Stimulated activated CD4-positive, alpha-beta T cell treated with anti-CD3 and anti-CD28 coated beads, TNF-alpha, amount 100 ng/mL, for 24 hours (primary cell): ENCODE measurements around the gene INPP4A.

Experiments
- DNase-seq, 3 experiments: peaks; one replicate each; pipeline ENCODE4 v3.0.0-alpha.2; 2020; ENCODE audit warnings: low read depth in 3 of 3

Gene INPP4A

DNA sequence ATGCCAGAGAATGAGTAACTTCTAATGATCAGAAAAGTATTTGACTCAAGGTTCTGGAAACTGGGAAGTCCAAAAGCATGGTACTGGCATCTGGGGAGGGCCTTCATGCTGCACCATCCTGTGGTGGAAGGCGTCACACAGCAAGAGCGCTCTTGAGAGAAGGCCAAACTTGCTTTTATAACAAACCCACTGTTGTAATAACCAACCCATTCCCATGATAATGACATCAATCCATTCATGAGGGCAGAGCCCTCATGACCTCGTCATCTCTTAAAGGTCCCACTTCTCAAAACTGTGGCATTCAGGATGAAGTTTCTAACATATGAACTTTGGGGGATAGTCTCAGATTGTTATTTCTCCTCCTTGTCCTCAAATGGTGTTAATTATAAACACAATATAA, 95.9 kb downstream of the INPP4A start:
- DNase-seq: no peak

DNA sequence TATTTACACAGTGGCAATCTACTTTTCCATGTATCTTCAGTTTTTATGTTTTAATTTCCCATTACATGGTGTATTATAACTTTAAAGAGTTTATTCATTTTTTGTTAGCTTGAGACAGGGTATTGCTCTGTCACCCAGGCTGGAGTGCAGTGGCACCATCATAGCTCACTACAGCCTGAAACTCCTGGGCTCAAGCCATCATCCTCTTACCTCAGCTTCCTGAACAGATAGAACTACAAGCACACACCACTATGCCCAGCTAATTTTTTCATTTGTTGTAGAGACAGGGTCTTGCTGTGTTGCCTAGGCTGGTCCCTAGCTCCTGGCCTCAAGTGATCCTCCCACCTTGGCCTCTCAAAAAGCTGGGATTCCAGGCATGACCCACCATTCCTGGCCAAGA, 96.8 kb downstream of the INPP4A start:
- DNase-seq: no peak

DNA sequence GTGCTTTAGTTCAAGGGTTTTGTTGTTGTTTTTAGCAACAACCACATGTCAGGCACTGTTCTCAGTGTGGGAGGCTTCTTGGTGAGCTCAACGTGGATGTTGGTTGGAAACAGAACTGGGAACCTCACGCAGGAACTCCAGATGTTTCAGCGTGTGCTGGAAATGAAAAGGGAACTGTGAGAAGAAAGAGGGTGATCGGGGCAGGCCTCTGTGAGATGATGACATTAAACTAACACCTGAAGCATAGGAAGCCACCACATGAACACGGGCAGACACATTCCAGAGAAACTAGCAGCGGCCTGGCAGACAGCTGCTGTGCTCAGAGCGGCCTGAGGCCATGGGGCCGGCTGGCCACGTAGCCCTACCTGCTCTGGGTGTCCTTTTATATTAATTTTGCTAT, 97.2 kb downstream of the INPP4A start:
- no peak for DNase-seq

DNA sequence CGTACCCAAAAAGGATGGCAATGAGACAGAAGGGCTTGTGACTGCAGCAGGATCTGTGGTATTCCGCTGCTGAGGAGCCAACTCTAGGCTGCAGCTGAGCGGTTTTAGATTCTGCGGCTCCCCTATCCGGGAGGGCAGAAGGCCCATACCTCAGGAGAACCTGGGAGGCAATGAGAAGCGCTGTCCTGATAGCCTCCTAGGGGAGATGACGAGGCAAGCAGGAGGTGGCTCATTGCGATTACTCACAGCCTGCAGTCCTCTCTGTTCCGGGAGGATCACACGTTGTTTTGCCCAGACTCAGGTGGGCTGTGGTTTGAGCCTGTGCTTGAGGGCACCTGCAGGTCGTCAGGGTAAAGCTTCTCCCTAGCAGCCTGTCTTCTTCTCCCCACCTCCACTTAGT, 98.6 kb downstream of the INPP4A start:
- DNase-seq: no peak

GRCh38 chr2:98543842-98544241, 99.2 kb downstream of the INPP4A start:
- no peak for DNase-seq

GRCh38 chr2:98545591-98545990, 100.9 kb downstream of the INPP4A start:
- DNase-seq: no peak

DNA sequence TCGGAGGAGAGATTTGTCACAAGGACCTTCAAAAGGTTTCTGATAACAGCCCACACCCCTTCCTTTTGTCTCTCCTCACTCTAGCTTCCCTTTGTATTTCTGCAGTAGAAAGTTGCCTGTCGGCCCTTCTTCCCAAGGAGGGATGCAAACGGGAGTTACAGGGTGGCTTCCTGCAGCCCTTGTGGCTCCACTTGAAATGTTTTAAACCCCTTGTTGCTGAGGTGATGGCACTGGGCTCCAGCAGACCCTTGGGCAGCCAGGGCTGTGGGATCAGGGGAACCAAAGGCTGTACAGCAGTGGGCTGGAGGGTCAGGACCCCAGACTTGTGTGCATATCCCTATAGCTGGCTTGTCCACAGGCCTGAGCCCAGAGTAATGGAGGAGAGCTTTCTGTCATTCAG, 101.5 kb downstream of the INPP4A start:
- no peak for DNase-seq

DNA sequence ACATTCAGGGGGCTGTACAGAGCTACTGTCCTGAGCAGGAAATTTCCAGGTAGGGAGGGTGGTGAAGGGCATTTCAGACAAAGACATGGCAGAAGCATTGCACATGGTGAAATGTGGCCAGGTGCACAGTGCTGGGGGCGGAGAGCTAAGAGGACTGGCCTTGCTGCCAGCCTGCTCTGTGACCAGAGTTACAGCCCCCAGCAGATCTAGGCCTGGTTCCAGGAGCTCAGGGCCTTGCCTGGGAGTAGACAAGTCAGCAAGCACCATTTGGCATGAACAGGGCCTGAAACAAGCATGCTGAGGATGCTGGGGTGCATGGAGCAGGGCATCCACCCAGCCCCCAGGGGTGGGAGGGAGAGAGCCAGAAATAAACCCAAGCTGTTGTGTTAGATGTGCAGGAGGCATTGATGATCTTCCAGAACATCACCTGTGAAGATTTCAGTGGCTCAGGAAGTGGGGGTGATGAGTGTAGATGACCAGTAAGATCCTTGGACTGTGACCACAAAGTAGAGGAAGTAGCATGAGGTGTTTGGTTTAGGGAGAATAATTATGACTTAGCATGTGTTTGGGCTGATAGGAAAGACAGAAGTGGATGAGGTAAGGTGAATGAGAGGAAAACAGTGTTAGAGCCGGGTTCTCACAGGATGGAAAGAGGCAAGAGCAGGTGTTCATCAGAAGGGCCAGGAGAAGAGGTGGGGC, 102.6 kb downstream of the INPP4A start:
- DNase-seq: no peak

DNA sequence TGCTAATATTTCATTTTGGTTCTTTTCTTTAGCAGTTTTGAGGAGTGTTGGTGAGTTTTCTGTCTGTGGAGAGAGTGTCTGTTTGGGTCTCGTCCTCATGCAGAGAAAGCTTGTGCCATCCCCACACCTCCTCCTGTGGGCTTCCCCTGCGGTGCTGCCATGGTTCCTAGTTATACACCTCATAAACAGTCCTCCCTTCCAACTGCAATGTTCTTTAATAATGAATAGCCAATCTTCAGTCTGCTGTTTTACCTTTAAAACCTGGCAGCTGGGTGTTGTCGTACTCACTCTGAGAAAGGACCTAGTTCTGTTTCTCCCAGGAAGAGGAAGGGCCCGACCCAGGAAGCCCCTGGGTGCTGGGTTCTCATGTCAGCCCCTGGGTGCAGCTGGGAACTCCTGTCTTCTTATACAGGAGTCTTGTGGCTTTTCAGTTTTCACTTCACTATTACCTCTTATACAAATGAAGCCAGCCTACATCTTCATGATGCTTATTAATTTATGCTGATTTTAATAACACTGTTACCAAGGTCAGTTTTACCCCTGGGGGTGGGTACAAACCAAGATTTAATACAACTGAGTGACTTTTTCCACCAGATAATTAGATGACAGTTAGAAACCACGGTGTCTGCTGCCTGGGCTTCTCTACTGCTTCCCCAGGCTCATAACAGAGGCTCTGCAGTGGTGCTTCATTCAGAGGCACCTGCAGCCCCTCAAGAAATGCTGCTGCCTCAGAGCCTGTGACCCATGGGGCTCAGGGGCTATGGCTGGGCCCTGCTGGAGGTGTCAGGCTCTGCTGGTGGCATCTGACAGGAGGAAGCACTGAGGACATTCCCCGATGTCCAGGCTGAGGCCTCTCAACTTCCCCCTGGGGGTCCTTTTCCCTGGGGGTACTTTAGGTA, 104.5 kb downstream of the INPP4A start:
- DNase-seq: no peak

DNA sequence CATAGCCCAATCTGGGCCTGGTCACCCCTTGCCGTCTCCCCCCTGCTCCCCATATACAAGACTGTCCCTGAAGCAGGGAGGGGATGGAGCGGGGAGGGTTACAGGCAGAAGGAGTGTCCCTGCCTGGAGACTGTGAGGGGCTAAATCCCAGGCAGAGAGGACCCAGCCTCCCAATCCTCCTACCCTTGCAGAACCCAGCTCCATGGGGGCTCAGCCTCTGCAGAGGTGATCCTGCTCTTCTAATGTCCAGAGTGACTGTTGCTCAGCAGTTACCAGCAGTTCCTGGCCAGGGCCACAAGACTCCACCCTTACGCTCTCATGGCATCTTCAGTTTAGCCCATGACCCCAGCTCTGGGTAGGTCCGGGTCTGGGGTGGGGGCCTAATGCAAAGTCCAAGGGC, 105.5 kb downstream of the INPP4A start:
- no peak for DNase-seq

DNA sequence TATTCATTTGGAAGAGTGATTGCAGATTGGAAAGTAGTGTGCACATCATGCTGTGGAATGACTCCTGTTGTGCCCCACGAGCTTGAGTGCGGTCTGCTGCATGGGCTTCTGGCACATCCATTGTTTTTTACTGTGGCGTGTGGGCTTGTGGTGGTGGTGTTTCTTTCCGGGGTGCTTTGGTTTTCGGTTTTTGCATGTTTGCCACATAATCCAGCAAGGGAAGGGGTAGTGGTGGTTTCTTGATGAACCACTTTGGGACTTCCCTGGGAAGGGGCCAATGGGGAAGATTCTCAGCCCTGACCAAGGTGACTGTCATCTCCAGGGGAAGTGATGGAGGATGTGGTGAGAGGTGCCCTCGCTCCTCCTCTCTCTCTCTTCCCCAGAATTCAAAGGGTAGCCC, 106.7 kb downstream of the INPP4A start:
- DNase-seq: peak in 2 of 3 experiments; percentile 2 to 43

GRCh38 chr2:98552499-98553179, 108.0 kb downstream of the INPP4A start:
- no peak for DNase-seq

DNA sequence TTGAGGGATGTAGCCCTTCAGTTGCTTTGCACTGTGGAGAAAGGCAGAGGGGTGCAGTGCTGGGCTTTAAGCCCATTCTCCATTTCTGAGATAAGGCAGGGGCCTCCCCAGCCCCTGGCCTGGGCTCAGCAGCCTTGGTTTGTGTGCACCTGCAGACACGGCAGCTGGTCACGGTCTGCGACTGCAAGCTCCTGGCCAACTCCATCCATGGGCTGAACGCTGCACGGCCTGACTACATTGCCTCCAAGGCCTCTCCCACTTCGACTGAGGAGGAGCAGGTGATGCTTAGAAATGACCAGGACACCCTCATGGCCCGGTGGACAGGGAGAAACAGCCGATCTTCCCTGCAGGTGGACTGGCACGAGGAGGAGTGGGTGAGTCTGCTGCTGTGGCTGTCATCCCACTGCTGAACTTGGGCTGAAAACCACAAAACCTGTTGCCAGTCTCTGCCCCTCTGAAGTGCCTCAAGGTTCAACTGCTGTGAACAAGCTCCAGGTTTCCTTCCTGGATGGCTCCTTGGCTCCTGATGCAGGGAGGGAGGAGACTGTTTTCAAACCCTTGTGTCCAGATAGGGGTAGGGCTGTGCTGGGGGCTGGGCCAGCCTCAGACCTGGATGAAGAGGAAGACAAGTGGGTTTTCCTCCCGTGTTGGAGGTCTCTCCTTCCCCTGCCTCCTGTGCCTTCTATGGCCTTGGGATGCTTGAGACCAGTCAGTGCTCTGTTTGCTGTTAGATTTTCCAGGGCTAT, 109.6 kb downstream of the INPP4A start:
- no peak for DNase-seq

- no peak for DNase-seq
Measured at GRCh38 chr2:98555696-98556095, 111.0 kb downstream of the INPP4A start.

DNA sequence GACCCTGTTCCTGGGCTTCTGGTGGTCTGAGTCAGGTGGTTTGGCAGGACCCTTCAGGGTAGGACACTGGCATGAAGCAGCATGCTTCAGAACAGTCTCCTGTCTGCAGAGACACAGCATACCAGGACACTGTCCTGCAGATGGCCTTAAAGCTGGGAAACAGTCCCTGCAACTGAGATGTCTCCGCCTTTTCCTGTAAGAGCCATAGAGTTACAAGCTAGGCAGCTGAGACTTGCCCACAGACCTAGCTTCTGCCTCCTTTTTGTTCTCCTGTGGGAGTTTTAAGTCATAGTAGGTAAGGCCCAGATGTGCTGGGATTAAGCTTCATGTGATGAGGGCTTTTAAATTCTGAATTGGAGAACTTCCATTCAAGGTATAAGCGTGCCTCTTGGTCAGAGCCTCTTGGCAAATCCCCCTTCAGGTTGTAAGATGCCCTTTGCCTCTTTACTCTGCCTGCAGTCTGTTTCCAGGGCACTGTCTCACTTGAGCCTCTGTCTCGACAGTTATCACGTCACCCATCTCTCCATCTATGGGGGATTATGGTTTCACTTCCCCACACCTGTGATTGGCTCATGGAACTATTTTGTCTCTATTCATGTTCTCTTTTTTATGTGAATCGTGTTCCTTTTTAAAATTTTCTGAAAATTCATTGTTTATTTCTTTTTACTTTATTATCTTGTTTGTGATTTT, 111.8 kb downstream of the INPP4A start:
- DNase-seq: no peak

DNA sequence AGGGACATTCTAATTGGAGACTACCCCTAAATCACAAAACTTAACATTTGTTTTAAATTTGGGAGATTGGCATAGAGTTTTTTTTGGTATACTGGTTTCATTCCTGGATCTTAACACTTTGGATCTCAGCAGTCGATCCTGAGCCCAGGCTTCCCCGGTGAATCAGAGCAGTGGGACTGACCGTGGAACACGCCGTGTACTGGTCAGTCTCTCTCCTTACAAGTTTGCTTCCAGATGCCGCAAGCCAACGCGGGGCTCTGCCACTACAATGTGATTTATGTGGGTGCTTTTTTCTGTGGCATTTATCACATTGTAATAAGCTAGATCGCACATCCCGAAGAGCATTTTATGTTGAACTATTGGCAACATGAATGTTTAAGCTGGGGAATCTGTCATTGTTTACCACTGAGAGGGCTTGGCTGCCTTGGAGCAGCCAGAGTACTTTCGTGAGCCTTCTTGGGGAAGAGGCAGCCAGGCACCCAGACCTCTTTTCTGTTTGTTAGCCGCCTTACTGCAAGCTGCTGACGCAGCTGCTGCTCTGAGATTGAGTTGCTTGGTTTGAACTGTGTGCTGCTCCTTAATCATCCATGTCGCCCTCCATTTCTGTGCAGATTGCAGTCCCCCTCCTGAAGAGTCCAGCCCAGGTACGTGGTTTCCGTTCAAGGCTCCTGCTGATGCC, 114.3 kb downstream of the INPP4A start:
- DNase-seq: no peak

- DNase-seq: no peak
Measured at GRCh38 chr2:98559581-98559980, 114.9 kb downstream of the INPP4A start.

- DNase-seq: no peak
Measured at GRCh38 chr2:98560256-98560771, 115.7 kb downstream of the INPP4A start.

DNA sequence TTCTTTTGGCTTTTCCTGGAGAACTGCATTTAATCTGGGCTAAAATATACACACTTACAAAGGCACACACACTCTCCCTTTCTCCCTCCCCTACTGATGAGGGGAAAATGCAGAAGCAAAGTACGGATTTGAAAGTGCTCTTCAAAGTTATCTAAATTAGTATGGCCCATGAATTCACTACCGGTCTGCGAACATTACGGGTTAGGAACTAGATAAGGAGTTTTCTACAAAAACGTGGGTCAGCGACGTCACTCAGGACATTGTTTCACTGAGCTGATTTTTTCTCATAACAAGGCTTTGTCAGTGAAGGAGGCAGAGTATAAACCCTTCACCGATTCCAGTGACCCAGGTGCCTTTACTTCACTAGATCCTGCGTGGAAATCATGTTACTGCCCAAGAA, 116.4 kb downstream of the INPP4A start:
- no peak for DNase-seq

DNA sequence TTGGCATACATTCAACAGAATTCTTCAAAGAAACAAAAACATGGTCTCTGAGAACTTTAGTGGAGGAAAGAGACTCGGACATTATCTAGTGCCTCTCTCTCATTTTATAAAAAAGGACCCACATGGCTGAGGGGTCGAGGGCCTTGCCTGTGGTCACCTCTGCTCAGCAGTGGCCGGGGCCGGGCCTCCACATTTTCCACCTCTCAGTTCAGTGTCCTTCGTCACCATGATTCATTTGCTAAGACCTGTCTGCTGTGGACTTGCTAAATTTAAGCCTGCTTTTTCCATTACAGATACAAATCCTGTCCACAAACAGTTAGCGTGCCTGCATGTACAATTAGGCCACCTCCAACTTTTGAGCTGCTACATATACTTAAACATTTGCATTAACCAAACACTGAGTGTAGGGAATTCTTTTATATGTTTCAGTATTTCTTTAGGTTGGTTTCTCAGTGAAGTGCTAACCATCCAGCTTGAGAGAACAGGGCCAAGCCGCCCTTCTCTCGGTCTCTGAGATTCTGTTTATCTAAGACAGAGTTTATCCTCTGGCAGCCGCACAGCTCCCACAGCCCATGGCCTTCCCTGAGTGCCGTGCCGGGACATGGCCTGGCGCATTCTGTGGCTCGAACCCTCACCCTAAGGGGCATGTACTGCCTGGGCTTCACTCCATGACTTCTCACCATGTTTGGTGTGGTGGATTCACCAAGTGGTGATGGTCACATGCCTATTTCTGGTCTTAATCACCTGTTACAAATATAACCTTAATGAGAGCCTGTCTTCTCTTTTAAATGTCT, 117.4 kb downstream of the INPP4A start:
- no peak for DNase-seq
